H1 (cell line): ENCODE results near the gene C11orf98. TPM values are rescaled to one million over a fixed set of nuclear protein-coding genes. Genes with fewer than 3 reads are reported as not detected.

Experiments used
- CTCF ChIA-PET: fragments of 300-600 bp; sonication (Branson Sonifier 250); formaldehyde crosslinking; loops from one replicate; lab custom pipeline; 2021; ENCODE audit not compliant: partially characterized antibody; lab: Charles Lee
- POLR2A ChIA-PET: fragments of 300-600 bp; sonication (Branson Sonifier 250); formaldehyde crosslinking; loops from one replicate; lab custom pipeline; 2021; ENCODE audit warnings: inconsistent platforms; ENCODE audit not compliant: partially characterized antibody; lab: Charles Lee
- DNase-seq, 2 experiments: peaks; one replicate each; pipeline versions ENCODE4 v3.0.0 to v3.0.0-alpha.2; 2010 to 2022; ENCODE audit warnings: low spot score in 2 of 2, low read depth in 1 of 2, mixed read lengths in 1 of 2
- FAIRE-seq: peaks from 2 replicates; lab custom pipeline; 2011; peaks lifted over from hg19 to GRCh38; lab: Jason Lieb, UNC
- H2AFZ ChIP-seq: 2 replicates; pipeline ENCODE4 v1.8.1; 2012; ENCODE audit warnings: low read length, inconsistent platforms
- H2AK5ac ChIP-seq: 2 replicates; pipeline ENCODE4 v1.6.1; 2013; ENCODE audit warnings: low read depth, low read length
- H2BK120ac ChIP-seq: replicated peaks from 2 replicates; pipeline ENCODE3; 2013; ENCODE audit warnings: low read depth, low read length, inconsistent platforms
- H2BK12ac ChIP-seq: 2 replicates; pipeline ENCODE4 v1.6.1; 2013; ENCODE audit warnings: low read depth, low read length
- H2BK15ac ChIP-seq: 2 replicates; pipeline ENCODE4 v1.6.1; 2013; ENCODE audit warnings: low read length
- H2BK20ac ChIP-seq: 2 replicates; pipeline ENCODE4 v1.6.1; 2013; ENCODE audit warnings: low read length
- H2BK5ac ChIP-seq: 2 replicates; pipeline ENCODE4 v1.6.1; 2013; ENCODE audit warnings: low read depth, low read length
- H3K14ac ChIP-seq: 2 replicates; pipeline ENCODE4 v1.6.1; 2013; ENCODE audit warnings: inconsistent platforms; ENCODE audit not compliant: insufficient read length
- H3K18ac ChIP-seq: 2 replicates; pipeline ENCODE4 v1.6.1; 2013; ENCODE audit warnings: low read length; ENCODE audit errors: extremely low read depth
- H3K23ac ChIP-seq: 2 replicates; pipeline ENCODE4 v1.6.1; 2013; ENCODE audit warnings: inconsistent platforms; ENCODE audit not compliant: insufficient read length
- H3K23me2 ChIP-seq: 2 replicates; pipeline ENCODE4 v1.6.1; 2013; ENCODE audit warnings: low read depth, low read length
- H3K27ac ChIP-seq: 2 replicates; pipeline ENCODE4 v1.6.1; 2011; ENCODE audit warnings: low read depth, low read length, inconsistent platforms
- H3K27me3 ChIP-seq, 4 experiments: replicated peaks in 1 of 4; 1 replicate in 1 of 4; 2 replicates in 3 of 4; pipeline versions ENCODE4 v1.6.1 to v1.8.1; 2011 to 2013; ENCODE audit warnings: low read length in 3 of 4, mild to moderate bottlenecking in 3 of 4, inconsistent platforms in 2 of 4, mixed read lengths in 2 of 4, moderate library complexity in 1 of 4; ENCODE audit not compliant: control insufficient read depth in 3 of 4, insufficient read depth in 3 of 4; ENCODE audit errors: extremely low read depth in 1 of 4
- H3K36me3 ChIP-seq, 4 experiments: 2 replicates each; pipeline versions ENCODE4 v1.6.1 to v1.8.1; 2011 to 2013; ENCODE audit warnings: mild to moderate bottlenecking in 4 of 4, low read length in 3 of 4, moderate library complexity in 2 of 4, control low read depth in 1 of 4, inconsistent platforms in 1 of 4; ENCODE audit not compliant: insufficient read depth in 4 of 4, control insufficient read depth in 2 of 4
- H3K4ac ChIP-seq: replicated peaks from 2 replicates; pipeline ENCODE3; 2013; ENCODE audit warnings: low read length, low read depth, mixed read lengths, inconsistent platforms; ENCODE audit not compliant: insufficient read length
- H3K4me1 ChIP-seq, 4 experiments: replicated peaks in 1 of 4; 1 replicate in 1 of 4; 2 replicates in 3 of 4; pipeline versions ENCODE4 v1.6.1 to v1.8.1; 2011 to 2013; ENCODE audit warnings: low read length in 3 of 4, inconsistent platforms in 2 of 4, mixed read lengths in 1 of 4; ENCODE audit not compliant: insufficient read depth in 4 of 4, control insufficient read depth in 3 of 4
- H3K4me2 ChIP-seq, 2 experiments: 2 replicates each; pipeline versions ENCODE4 v1.6.1 to v1.8.1; 2011 to 2013; ENCODE audit warnings: low read depth in 2 of 2, low read length in 2 of 2, control low read depth in 1 of 2, inconsistent platforms in 1 of 2, mild to moderate bottlenecking in 1 of 2; ENCODE audit not compliant: insufficient read depth in 1 of 2
- H3K4me3 ChIP-seq, 4 experiments: fragments of 200-600, 300-600 bp in 1 of 4; sonication (generic), shearing (Covaris generic), sonication (Bioruptor Twin) in 1 of 4; 2 replicates each; pipeline versions ENCODE4 v1.5.1 to v1.8.1; 2011 to 2016; ENCODE audit warnings: low read length in 4 of 4, low read depth in 3 of 4, control low read depth in 2 of 4, inconsistent platforms in 2 of 4, mild to moderate bottlenecking in 2 of 4, mixed read lengths in 1 of 4, moderate library complexity in 1 of 4; ENCODE audit not compliant: insufficient read depth in 2 of 4; ENCODE audit errors: extremely low read depth in 1 of 4
- H3K56ac ChIP-seq: replicated peaks from 2 replicates; pipeline ENCODE3; 2013; ENCODE audit warnings: low read depth, mild to moderate bottlenecking, mixed read lengths, low read length, inconsistent platforms; ENCODE audit not compliant: insufficient read length
- H3K79me1 ChIP-seq: 2 replicates; pipeline ENCODE4 v1.6.1; 2013; ENCODE audit warnings: low read depth, low read length, control low read depth
- H3K79me2 ChIP-seq, 2 experiments: 2 replicates each; pipeline versions ENCODE4 v1.6.1 to v1.8.1; 2012 to 2013; ENCODE audit warnings: low read length in 2 of 2, mild to moderate bottlenecking in 2 of 2, inconsistent platforms in 1 of 2; ENCODE audit not compliant: insufficient read depth in 2 of 2, control insufficient read depth in 1 of 2
- H3K9ac ChIP-seq, 4 experiments: replicated peaks in 1 of 4; 1 replicate in 1 of 4; 2 replicates in 3 of 4; pipeline versions ENCODE4 v1.6.1 to v1.8.1; 2011 to 2013; ENCODE audit warnings: low read depth in 3 of 4, low read length in 3 of 4, control low read depth in 2 of 4, mild to moderate bottlenecking in 2 of 4, moderate library complexity in 2 of 4, inconsistent platforms in 1 of 4; ENCODE audit errors: extremely low read depth in 1 of 4
- H3K9me3 ChIP-seq, 2 experiments: 2 replicates each; pipeline versions ENCODE4 v1.6.1 to v1.8.1; 2012 to 2013; ENCODE audit warnings: mild to moderate bottlenecking in 2 of 2, moderate library complexity in 2 of 2, control low read depth in 1 of 2, inconsistent platforms in 1 of 2, low read depth in 1 of 2, low read length in 1 of 2, mixed read lengths in 1 of 2; ENCODE audit not compliant: insufficient read depth in 2 of 2
- H4K20me1 ChIP-seq, 2 experiments: replicated peaks in 1 of 2; 2 replicates each; pipeline versions ENCODE3 to v1.8.1; 2011 to 2013; ENCODE audit warnings: inconsistent platforms in 2 of 2, low read length in 2 of 2, mild to moderate bottlenecking in 1 of 2; ENCODE audit not compliant: insufficient read depth in 2 of 2, control insufficient read depth in 1 of 2
- H4K5ac ChIP-seq: 2 replicates; pipeline ENCODE4 v1.6.1; 2013; ENCODE audit warnings: low read length, low read depth, mixed read lengths, inconsistent platforms; ENCODE audit not compliant: insufficient read length
- H4K8ac ChIP-seq: 2 replicates; pipeline ENCODE4 v1.8.0; 2013; ENCODE audit warnings: mild to moderate bottlenecking, moderate library complexity, low read length, inconsistent platforms; ENCODE audit not compliant: insufficient read depth; ENCODE audit errors: extremely low read depth
- H4K91ac ChIP-seq: replicated peaks from 2 replicates; pipeline ENCODE3; 2013; ENCODE audit warnings: low read length, mixed read lengths, inconsistent platforms; ENCODE audit not compliant: insufficient read length
- CBX5 ChIP-seq: fragments of 300-800, 300-1000 bp; sonication (generic); IDR thresholded peaks from 2 replicates; pipeline ENCODE4 v1.7.1; 2016; ENCODE audit warnings: antibody characterized with exemption, low read length, low read depth
- NRF1 ChIP-seq: IDR thresholded peaks from 2 replicates; pipeline ENCODE4 v1.6.1; 2011; ENCODE audit warnings: mild to moderate bottlenecking, low read depth, low read length, improper control_type of control experiment
- RAD21 ChIP-seq, 2 experiments: IDR thresholded peaks in 1 of 2; conservative IDR thresholded peaks in 1 of 2; 2 replicates each; pipeline ENCODE4 v1.6.1; 2011; ENCODE audit warnings: low read depth in 2 of 2, low read length in 2 of 2, improper control_type of control experiment in 1 of 2, inconsistent platforms in 1 of 2, mild to moderate bottlenecking in 1 of 2, moderate library complexity in 1 of 2
- SP2 ChIP-seq: IDR thresholded peaks from 2 replicates; pipeline ENCODE4 v1.6.1; 2012; ENCODE audit warnings: mild to moderate bottlenecking, low read length, inconsistent platforms
- WGBS, 2 experiments: shearing (Covaris generic) in 1 of 2; methylation state at CpG; one replicate each; pipeline versions ENCODE4 v1.1.6 to v1.1.7; 2013 to 2015; ENCODE audit warnings: low lambda C conversion rate in 2 of 2, mixed read lengths in 2 of 2, inconsistent platforms in 1 of 2, low coverage in 1 of 2, missing lambda C conversion rate in 1 of 2; ENCODE audit not compliant: insufficient replicate concordance in 2 of 2, insufficient coverage in 1 of 2, insufficient read length in 1 of 2; ENCODE audit errors: extremely low coverage in 1 of 2, missing lambda C conversion rate in 1 of 2; 5-methylcytosine and 5-hydroxymethylcytosine counted together
- polyA plus RNA-seq, 7 experiments: library from polyadenylated mRNA; depleted of rRNA in 3 of 7; stranded (reverse) in 5 of 7; unstranded in 2 of 7; fragments of >200 nt in 5 of 7; fragments of 200-250 nt in 2 of 7; gene quantifications; 1 replicate in 5 of 7; 2 replicates in 1 of 7; 4 replicates in 1 of 7; pipeline versions ENCODE4 v1.2.1 to v1.2.3, GENCODE V29; 2011 to 2013; ENCODE audit warnings: missing spikeins in 2 of 7, mixed read lengths in 2 of 7
- total RNA-seq: library from RNA; stranded (reverse); fragmentation: NEBNext Ultra II Directional; extraction: Animal tissue kit (Norgen Biotek cat#: 25700); gene quantifications from 2 replicates; pipeline ENCODE4 v1.2.1, GENCODE V29; 2021

The C11orf98 gene
- total and polyA plus RNA-seq, 2 of the 8 experiments (the other 6 are each of a cell fraction or from before 2014, with no cell fraction given) = 68.0 to 171 TPM

GRCh38 chr11:62627713-62628112 lies 37.3 kb downstream of the C11orf98 start:
- peaks cover 50 to 72% (median 62%) of the 10 kb centered on the region in 4 experiments for H3K36me3 ChIP-seq
- TF ChIP-seq RAD21 (IDR thresholded peaks at IDR 0.05 in 1 of 2, conservative IDR thresholded peaks at IDR 0.05 in 1 of 2; ENCODE audit: low read depth in 2 of 2, low read length in 2 of 2) = peak in 1 of 2 experiments; percentile 12; a peak in 1 of 4 replicates
- TF ChIP-seq NRF1 = no peak
- TF ChIP-seq CBX5 = no peak
- no peak for TF ChIP-seq SP2
- FAIRE-seq = no peak

More at GRCh38 chr11:62627713-62628112, 37.3 kb downstream of the C11orf98 start:
- H2BK5ac ChIP-seq = no peak overlapping the region
- no peak overlapping the region for H2BK15ac ChIP-seq
- H3K4me2 ChIP-seq = no peak overlapping the region
- no peak overlapping the region for H3K4me3 ChIP-seq
- no peaks in the 10 kb centered on the region for H3K9me3 ChIP-seq
- no peak overlapping the region for H2AFZ ChIP-seq
- no peaks in the 10 kb centered on the region for H3K23me2 ChIP-seq
- H3K56ac ChIP-seq = no peak overlapping the region
- H2BK12ac ChIP-seq = no peak overlapping the region
- no peaks in the 10 kb centered on the region for H3K79me1 ChIP-seq
- no peak for DNase-seq
- no peak overlapping the region for H3K14ac ChIP-seq
- peaks cover 4 to 9% of the 10 kb centered on the region in 2 experiments for H4K20me1 ChIP-seq
- H3K18ac ChIP-seq = no peak overlapping the region
- H4K8ac ChIP-seq = no peak overlapping the region
- no peak overlapping the region for H4K5ac ChIP-seq
- ChIA-PET CTCF (interaction anchor here (1.1 to 1.8 kb wide), 4 partner anchors 16 to 233 kb away, joined by 3 to 5 read pairs (median 4); partner anchors contain the start of gene TUT1), POLR2A (interaction anchor here (0.6 to 1.2 kb wide), 4 partner anchors 56 to 266 kb away, joined by 3 read pairs; partner anchors contain the start of gene HNRNPUL2)
- H3K4me1 ChIP-seq = no peaks in the 10 kb centered on the region
- no peak overlapping the region for H3K9ac ChIP-seq
- no peak overlapping the region for H3K4ac ChIP-seq
- H4K91ac ChIP-seq = no peak overlapping the region
- no peaks in the 10 kb centered on the region for H3K27me3 ChIP-seq
- no peak overlapping the region for H2BK20ac ChIP-seq
- H3K23ac ChIP-seq = no peak overlapping the region
- no peak overlapping the region for H2BK120ac ChIP-seq
- 91% methylated on average over 3 of the region's 3 CpGs; no CpG with 5 or more reads in 1 of the 2 experiments for WGBS, 2 experiments
- H3K79me2 ChIP-seq = no peaks in the 10 kb centered on the region
- H2AK5ac ChIP-seq = no peak overlapping the region
- H3K27ac ChIP-seq = no peak overlapping the region
